ENCODE measurements around the gene SSTR4.

Gene SSTR4

DNA sequence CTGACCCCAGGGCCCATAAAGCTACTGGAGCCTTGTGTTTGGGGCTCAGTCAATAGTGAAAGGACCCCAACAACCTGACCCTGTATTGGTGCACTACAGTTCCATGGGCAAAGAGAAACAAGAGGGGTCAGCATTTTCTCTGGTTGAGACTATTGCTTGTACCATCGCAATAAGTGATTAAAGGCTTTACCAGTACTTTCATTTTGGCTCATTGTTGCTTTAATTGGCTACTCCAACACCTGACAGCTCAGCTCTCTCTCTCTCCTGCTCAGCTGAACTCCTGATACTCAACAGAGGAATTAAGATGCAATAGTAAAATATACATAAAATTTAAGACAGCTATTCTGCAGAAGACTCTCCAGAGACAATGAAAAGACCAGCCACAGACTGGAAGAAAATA, 33.2 kb downstream of the SSTR4 start:
- H3K36me3 Mint-ChIP-seq (ENCODE audit: insufficient read depth) = no peaks in the 10 kb centered on the region
- no peak overlapping the region for H3K4me3 Mint-ChIP-seq
- DNase-seq (no peak), ATAC-seq (replicated peaks) (no peak)
- H3K27me3 Mint-ChIP-seq = peaks cover 9 to 15% of the 10 kb centered on the region in 2 donors
- no peak overlapping the region for H3K27ac Mint-ChIP-seq
- no peaks in the 10 kb centered on the region for H3K9me3 Mint-ChIP-seq
- H3K4me1 Mint-ChIP-seq (ENCODE audit: low read depth in 2 of 2) = no peaks in the 10 kb centered on the region

DNA sequence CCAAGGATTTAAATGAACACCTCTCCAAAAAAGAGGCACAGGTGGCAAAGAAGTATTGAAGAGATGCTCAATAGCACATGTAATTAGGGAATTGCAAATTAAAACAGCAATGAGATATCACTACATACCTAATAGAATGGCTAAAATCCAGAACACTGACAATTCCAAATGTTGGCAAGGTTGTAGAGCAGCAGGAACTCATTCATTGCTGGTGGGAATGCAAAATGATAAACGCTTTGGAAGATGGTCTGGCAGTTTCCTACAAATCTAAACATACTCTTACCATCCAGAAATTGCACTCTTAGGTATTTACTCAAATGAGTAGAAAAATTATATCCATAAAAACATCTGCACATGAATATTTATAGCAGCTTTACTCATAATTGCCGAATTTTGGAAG, 34.0 kb downstream of the SSTR4 start:
- Mint-ChIP-seq H3K27me3 (peaks cover 9 to 15% of the 10 kb centered on the region in 2 donors), H3K9me3 (no peaks in the 10 kb centered on the region), H3K27ac (no peak overlapping the region), H3K36me3 (ENCODE audit: insufficient read depth) (no peaks in the 10 kb centered on the region), H3K4me1 (ENCODE audit: low read depth in 2 of 2) (no peaks in the 10 kb centered on the region), H3K4me3 (no peak overlapping the region)
- no peak for DNase-seq
- ATAC-seq (replicated peaks) = no peak

DNA sequence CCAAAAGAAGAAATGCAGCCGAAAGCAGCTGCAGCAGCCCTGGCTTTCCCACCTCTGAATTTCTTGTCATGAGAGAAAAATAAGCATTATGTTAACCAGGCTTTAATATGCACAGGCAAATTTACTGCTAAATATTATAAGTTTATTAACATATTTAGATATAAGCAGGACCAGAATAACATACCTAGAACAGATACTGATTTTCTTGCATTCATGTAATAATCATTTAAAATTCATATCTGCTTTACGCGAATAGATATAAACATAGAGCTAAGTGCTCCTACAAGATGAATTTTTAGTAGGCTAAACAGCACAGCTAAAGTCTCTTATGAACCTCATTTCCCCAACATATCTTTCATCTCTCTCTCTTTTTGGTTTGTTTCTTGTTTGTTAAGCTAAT, 36.3 kb downstream of the SSTR4 start:
- H3K4me3 Mint-ChIP-seq = no peak overlapping the region
- no peaks in the 10 kb centered on the region for H3K9me3 Mint-ChIP-seq
- no peaks in the 10 kb centered on the region for H3K36me3 Mint-ChIP-seq (ENCODE audit: insufficient read depth)
- H3K27ac Mint-ChIP-seq = no peak overlapping the region
- no peak for ATAC-seq (replicated peaks)
- no peaks in the 10 kb centered on the region for H3K4me1 Mint-ChIP-seq (ENCODE audit: low read depth in 2 of 2)
- H3K27me3 Mint-ChIP-seq = peaks cover 0 to 6% of the 10 kb centered on the region in 2 donors
- DNase-seq = no peak

- Mint-ChIP-seq H3K9me3 (no peaks in the 10 kb centered on the region), H3K4me1 (ENCODE audit: low read depth in 2 of 2) (no peaks in the 10 kb centered on the region), H3K27me3 (peaks cover 0 to 1% of the 10 kb centered on the region in 2 donors), H3K36me3 (ENCODE audit: insufficient read depth) (no peaks in the 10 kb centered on the region), H3K27ac (no peak overlapping the region), H3K4me3 (no peak overlapping the region)
- DNase-seq (no peak), ATAC-seq (replicated peaks) (no peak)
Observed at GRCh38 chr20:23071996-23072395, 36.9 kb downstream of the SSTR4 start.

DNA sequence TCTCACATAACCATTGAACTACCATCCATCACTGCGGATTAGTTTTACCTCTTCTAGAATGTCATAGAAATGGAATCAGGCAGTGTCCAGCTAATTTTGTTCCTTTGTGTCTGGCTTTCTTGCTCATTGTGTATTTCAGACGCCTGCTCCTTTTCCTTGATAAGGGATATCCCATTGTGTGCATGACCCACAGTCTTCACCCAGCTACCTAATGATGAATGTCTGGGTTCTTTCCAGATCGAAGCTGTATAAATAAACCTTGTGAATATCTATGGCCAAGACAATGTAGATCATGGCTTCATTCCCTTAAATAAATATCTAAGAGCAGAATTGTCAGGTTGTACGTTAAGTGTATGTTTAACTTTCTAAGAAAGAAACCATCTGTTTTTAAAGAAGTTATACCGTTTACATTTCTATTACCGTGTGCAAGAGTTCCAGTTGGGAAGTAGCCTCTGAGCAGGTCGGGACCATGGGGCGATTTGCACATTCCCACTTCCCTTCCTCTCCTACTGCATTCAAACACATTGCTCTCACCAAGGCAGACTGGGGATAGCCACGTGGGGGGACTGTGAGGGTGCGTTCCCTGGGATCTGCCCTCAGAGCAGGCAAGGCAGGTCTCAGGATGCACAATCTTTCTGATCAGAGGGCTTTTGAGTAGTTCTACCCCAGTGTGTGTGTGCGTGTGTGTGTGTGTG, 37.9 kb downstream of the SSTR4 start:
- no peak for DNase-seq

DNA sequence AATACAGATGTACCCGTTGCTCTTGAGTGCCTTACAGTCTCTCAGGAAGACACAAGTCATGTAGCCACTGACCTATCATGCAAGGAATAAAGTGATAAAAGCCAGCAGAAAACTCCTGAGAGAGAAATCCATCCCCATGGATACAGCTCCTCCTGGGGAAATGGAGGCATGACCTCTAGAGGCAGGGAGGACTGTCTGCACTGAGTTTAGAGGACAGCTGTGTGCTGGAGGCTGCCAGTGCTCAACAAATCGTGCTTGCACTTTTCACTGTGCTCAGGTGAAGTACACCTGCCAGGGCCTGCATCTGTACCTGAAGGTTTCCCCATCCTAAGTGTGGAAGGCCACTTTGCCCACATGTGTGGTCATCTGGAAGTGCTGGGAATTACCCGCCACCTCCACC, 38.9 kb downstream of the SSTR4 start:
- no peaks in the 10 kb centered on the region for H3K4me1 Mint-ChIP-seq (ENCODE audit: low read depth in 2 of 2)
- ATAC-seq (replicated peaks) = no peak
- H3K9me3 Mint-ChIP-seq = no peaks in the 10 kb centered on the region
- no peak overlapping the region for H3K4me3 Mint-ChIP-seq
- no peaks in the 10 kb centered on the region for H3K27me3 Mint-ChIP-seq
- DNase-seq = no peak
- no peaks in the 10 kb centered on the region for H3K36me3 Mint-ChIP-seq (ENCODE audit: insufficient read depth)
- no peak overlapping the region for H3K27ac Mint-ChIP-seq

More for the DNA sequence above, 37.9 kb downstream of the SSTR4 start:
- Mint-ChIP-seq H3K4me3 (no peak overlapping the region), H3K27me3 (no peaks in the 10 kb centered on the region), H3K36me3 (ENCODE audit: insufficient read depth) (no peaks in the 10 kb centered on the region), H3K4me1 (ENCODE audit: low read depth in 2 of 2) (no peaks in the 10 kb centered on the region), H3K27ac (no peak overlapping the region), H3K9me3 (no peaks in the 10 kb centered on the region)
- no peak for ATAC-seq (replicated peaks)

- Mint-ChIP-seq H3K9me3 (no peaks in the 10 kb centered on the region), H3K27me3 (no peaks in the 10 kb centered on the region), H3K27ac (no peak overlapping the region), H3K36me3 (ENCODE audit: insufficient read depth) (no peaks in the 10 kb centered on the region), H3K4me1 (ENCODE audit: low read depth in 2 of 2) (no peaks in the 10 kb centered on the region), H3K4me3 (no peak overlapping the region)
- ATAC-seq (replicated peaks) (no peak), DNase-seq (no peak)
Observed at GRCh38 chr20:23077277-23077676, 42.2 kb downstream of the SSTR4 start.

- ATAC-seq (replicated peaks) (no peak), DNase-seq (no peak)
- H3K9me3 Mint-ChIP-seq = no peaks in the 10 kb centered on the region
- no peak overlapping the region for H3K4me3 Mint-ChIP-seq
- no peaks in the 10 kb centered on the region for H3K36me3 Mint-ChIP-seq (ENCODE audit: insufficient read depth)
- H3K27me3 Mint-ChIP-seq = no peaks in the 10 kb centered on the region
- no peak overlapping the region for H3K27ac Mint-ChIP-seq
- peaks cover 0 to 3% of the 10 kb centered on the region in 2 donors for H3K4me1 Mint-ChIP-seq (ENCODE audit: low read depth in 2 of 2)
Observed at GRCh38 chr20:23078351-23079015, 43.4 kb downstream of the SSTR4 start.

DNA sequence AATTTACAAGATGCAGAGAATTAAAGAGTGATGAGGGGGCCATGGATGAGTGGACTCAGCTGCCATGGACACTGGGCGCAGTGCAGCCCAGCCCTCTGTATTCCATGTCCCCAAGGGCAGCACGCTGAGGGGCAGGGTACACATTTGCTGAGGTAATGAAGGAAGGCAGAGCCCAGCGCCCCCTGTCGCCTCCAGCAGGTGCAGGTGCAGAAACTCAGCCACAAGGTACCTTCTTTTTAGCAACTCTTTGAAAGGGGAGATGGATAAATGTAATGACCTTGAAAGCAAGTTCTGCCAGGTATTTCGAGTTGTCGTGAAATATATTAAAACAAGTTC, 43.9 kb downstream of the SSTR4 start:
- Mint-ChIP-seq H3K27ac (no peak overlapping the region), H3K4me1 (ENCODE audit: low read depth in 2 of 2) (peaks cover 0 to 3% of the 10 kb centered on the region in 2 donors), H3K36me3 (ENCODE audit: insufficient read depth) (no peaks in the 10 kb centered on the region), H3K4me3 (no peak overlapping the region), H3K27me3 (no peaks in the 10 kb centered on the region), H3K9me3 (no peaks in the 10 kb centered on the region)
- no peak for ATAC-seq (replicated peaks)
- DNase-seq = no peak

- peaks cover 0 to 6% of the 10 kb centered on the region in 2 donors for H3K4me1 Mint-ChIP-seq (ENCODE audit: low read depth in 2 of 2)
- peaks cover 3% of the 10 kb centered on the region for H3K36me3 Mint-ChIP-seq (ENCODE audit: insufficient read depth)
- no peak overlapping the region for H3K4me3 Mint-ChIP-seq
- ATAC-seq (replicated peaks) = no peak
- no peak overlapping the region for H3K27ac Mint-ChIP-seq
- no peaks in the 10 kb centered on the region for H3K9me3 Mint-ChIP-seq
- no peak for DNase-seq
- H3K27me3 Mint-ChIP-seq = no peaks in the 10 kb centered on the region
Observed at GRCh38 chr20:23079926-23080325, 44.8 kb downstream of the SSTR4 start.

GRCh38 chr20:23080521-23080920, 45.4 kb downstream of the SSTR4 start:
- H3K27me3 Mint-ChIP-seq = no peaks in the 10 kb centered on the region
- ATAC-seq (replicated peaks) (no peak), DNase-seq (no peak)
- H3K27ac Mint-ChIP-seq = no peak overlapping the region
- peaks cover 0 to 6% of the 10 kb centered on the region in 2 donors for H3K4me1 Mint-ChIP-seq (ENCODE audit: low read depth in 2 of 2)
- peaks cover 3% of the 10 kb centered on the region for H3K36me3 Mint-ChIP-seq (ENCODE audit: insufficient read depth)
- H3K9me3 Mint-ChIP-seq = no peaks in the 10 kb centered on the region
- no peak overlapping the region for H3K4me3 Mint-ChIP-seq

DNA sequence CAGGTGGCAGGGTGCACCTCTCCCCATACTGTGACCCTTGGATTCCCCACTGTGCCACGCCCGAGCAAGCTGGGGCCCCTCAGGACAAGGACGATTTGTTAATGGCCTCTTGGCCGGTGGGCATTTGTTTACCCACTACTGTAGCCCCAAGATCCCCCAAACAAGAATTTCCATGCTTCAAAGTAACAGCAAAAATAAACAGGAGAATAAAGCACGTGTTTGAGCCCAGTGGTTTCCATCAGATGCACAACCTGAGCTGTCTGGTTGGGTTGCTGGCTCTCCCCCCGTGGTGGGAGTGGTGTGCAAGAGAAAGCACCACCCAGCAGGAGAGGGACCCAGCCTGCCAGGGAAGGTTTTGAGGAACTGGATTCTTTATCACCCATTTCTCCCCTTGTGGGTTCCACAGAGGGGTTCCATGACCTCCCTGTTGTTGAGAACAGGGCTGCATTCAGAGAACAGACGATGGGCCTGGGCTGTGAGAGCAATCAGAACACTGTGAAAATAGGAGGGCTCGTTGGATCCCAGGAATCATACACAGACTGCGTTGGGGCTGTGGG, 46.2 kb downstream of the SSTR4 start:
- Mint-ChIP-seq H3K4me1 (ENCODE audit: low read depth in 2 of 2) (peaks cover 2 to 8% of the 10 kb centered on the region in 2 donors), H3K9me3 (no peaks in the 10 kb centered on the region), H3K27me3 (no peaks in the 10 kb centered on the region), H3K4me3 (no peak overlapping the region), H3K27ac (no peak overlapping the region), H3K36me3 (ENCODE audit: insufficient read depth) (peaks cover 6% of the 10 kb centered on the region)
- DNase-seq (no peak), ATAC-seq (replicated peaks) (no peak)

GRCh38 chr20:23082846-23083552, 47.9 kb downstream of the SSTR4 start:
- no peak for DNase-seq
- peaks cover 9% of the 10 kb centered on the region for H3K36me3 Mint-ChIP-seq (ENCODE audit: insufficient read depth)
- H3K4me1 Mint-ChIP-seq (ENCODE audit: low read depth in 2 of 2) = peaks cover 5 to 12% of the 10 kb centered on the region in 2 donors
- H3K4me3 Mint-ChIP-seq = peak overlapping the region; percentile 7 to 42
- peaks cover 4 to 12% of the 10 kb centered on the region in 2 donors for H3K27me3 Mint-ChIP-seq
- H3K27ac Mint-ChIP-seq = peak overlapping the region in 1 of 2 donors; percentile 1
- no peak for ATAC-seq (replicated peaks)
- no peaks in the 10 kb centered on the region for H3K9me3 Mint-ChIP-seq
